ENCODE measurements around the gene BAD.
A peak's percentile ranks its signal among the peaks of the same experiment; 100 is the strongest.

Gene BAD

DNA sequence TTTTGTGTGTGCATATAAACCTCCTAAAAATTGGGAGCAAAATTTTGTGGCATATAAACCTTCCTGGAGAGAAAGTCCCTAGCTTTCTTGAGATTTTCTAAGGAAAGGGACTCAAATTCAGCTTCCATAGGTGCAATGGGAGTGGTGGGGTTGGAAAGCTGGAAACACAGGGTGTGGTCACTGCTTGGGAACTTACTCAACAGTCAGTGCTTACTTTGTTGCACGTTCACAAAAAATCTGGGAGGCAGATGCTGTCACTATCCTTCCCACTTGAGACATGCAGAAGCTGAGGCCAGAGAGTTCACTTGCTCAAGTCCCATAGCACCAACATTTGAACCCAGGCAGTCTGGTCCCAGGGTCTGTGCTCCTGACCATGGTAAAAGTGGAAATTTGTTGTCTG is 11.8 kb upstream of the BAD start:
- DNase-seq = no peak

DNA sequence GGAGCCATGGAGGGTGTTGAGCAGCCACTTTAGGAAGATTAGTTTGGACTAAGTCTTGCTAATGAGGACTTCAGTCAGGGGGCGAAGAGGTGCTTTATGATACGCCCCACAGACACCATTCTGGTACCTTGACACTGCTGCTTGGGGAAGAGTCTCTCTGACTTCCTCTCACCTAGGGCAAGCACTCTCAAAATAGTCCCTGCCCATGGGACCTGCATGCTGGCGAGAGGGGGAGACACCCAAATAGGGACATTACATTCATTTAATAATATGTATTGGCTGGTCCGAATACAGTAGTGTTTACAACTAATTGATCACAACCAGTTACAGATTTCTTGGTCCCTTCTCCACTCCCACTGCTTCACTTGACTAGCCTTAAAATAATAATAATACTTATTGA is 11.3 kb upstream of the BAD start:
- no peak for DNase-seq

DNA sequence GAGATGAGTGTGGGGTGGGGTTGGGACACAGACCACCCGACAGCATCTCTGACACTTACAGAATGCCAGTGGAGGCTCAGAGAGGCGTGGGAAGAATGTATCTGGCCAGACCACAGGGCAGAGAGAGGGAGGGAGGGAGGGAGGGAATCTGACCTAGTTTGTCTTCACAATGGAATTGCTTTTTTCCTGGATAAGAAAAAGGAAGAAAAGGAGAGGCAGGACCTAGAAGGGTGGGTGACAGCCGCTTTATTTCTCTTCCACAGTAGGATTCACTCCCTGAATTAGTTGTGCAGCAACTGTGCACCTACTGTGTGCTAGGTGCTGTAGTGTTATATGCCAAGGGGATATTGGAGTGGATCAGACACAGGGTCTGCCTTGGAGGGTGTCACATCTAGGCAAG is 10.3 kb upstream of the BAD start:
- DNase-seq = no peak

DNA sequence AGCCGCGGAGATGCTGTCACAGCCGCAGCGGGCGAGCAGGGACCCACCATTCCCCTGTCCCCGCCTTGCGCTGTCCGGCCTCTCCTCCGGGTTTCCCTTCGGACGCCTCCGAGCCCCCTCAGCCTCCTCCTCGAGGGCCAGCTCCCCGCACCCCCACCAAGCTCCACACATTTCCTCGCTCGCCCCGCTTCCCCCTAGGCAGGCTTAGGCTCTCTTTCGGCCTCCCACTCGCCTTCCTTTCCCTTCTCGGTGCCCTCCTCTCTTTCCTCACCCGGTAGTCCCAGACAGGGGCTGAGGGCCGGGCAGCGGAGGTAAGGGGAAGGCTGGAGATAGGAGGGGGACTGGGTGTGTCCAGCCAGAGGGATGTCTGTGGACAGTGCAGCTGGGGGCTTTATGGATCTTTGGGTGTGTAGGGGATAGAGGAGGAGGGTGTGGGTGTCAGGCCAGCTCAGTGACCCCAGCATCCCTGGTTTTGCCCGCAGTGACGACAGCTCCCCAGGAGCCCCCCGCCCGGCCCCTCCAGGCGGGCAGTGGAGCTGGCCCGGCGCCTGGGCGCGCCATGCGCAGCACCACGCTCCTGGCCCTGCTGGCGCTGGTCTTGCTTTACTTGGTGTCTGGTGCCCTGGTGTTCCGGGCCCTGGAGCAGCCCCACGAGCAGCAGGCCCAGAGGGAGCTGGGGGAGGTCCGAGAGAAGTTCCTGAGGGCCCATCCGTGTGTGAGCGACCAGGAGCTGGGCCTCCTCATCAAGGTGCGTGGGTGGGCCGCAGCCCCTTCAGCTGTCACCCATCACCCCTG is 8.2 kb upstream of the BAD start:
- DNase-seq = no peak

DNA sequence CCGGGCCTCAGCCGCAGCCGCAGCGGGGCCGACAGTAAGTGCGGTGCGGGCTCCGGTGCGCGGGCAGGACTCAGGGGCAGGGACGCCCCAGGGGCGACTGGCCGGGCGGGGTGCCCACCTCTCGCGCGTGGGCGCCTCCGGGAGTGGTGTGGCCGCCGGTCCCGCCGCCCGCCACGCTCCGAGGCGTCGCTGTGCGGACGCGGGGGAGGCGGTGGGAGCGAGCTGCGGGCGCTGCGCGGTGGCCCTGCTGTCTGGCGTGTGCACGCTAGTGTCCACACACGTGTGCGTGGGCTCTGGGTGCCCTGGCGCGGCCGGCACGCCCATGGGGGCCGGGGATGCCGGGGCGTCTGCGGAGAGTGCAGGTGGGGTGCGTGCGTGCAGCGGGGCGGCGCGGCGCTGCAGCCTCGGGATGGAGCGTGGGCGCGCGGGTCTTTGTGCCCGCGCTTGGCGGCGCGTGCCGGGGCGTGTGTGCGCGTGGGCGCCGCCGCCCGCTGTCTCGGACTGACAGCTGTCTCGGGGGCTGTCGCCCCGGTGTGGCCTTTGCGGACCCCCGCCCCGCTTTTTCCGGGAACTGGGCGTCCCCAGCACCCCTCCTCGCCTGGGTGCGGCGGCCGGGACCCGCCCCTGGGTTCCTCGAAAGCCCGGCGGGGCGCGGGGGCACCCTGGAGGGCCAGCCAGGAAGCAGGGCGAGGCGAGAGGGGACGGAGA is 7.4 kb upstream of the BAD start:
- no peak for DNase-seq

DNA sequence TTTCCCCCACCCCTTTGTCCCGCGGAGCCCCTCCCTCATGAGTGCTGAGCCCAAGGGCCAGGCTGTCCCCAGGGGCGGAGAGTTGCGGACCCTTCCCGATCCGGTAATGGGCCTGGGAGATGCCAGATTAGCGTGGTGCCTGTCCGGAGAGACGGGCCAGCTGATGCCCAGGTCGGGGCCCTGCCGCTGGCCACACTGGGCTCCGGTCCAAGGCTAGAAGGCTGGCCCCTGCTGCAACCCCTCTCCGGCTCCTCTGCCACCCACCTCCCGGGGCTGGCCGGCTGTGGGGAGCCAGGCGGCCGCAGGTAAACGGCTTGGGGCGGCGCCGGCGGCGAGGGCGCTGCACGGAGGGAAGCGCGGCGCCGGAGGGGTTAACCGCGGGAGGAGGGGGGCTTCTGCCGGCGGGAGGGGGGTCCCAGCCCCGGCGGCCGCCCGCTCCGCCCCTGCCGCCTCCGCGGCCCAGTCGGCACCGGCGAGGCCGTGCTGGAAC is 6.8 kb upstream of the BAD start, which contains the start of gene KCNK4:
Gene KCNK4, plus strand, starts transcription at position 41 of the 490 bp plus-strand sequence. CDS start 1,717 bp downstream, outside the sequence.
- DNase-seq = no peak

DNA sequence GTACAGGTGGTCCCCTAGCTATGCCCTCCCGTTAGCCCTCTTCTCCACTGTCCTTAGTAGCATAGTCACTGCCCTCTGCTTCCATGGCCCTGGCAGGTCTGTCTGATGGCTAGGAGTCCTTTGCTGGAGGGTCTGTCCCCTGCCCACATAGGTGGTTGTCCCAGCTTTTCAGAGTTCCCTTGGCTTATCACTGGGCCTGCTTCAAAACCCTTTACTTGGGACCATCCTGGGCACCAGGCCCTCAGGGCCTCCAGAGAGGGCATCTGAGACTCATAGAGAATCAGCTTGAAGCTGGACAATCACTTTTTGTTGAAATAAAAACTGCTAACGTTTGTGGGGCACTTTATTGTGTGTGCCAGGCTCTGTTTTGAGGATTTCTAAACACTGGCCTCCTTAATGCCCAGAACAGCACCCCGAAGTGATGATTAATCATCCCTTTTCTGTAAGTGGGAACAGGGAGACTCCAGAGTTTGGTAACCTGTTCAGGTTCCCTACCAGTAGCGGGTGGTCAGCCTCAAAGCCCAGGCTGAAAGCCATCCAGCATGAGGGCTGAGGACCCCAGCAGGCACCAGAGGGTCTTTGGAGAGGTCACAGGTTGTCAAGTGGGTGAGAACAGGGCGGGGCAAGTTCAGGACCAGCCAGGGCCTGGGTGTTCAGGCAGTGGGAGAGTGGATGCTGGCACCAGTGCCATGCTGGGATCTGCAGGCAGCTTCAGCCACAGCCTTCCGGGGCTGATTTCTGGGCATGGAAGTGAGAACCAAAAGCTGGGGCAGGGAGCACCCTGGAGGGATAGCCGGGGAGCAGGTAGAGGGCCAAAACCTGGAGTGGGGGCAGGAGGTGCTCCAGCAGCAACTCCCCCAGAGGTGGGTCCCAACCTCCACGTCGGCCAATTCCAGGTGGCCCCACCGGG is 6.1 kb upstream of the BAD start:
- DNase-seq = no peak

DNA sequence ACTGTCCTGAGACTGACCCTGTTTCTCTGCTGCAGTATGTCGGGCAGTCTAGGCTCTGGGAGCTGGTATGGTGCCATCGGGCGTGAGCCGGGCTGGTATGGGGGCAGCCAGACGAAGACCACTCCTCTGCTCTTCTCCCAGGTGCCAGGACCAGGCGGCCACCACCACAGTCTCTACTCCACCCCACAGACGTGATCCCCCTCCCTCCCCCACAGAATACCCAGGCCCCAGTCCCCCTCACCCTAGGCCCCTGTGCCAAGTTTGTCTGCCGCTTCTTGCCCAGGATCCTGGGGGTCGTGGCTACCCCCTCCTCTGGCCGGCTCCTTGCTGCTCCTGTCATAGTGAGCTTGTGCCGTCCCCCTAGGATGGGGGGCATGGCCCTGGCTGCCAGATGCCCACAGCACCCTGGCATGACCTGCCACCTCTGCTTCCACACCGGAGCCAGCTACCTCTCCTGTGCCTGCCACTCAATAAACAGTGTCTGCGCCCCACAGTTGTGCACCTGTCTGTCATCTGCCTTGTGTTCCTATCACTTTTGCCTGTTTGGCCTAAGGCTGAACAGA is 4.6 kb upstream of the BAD start:
- DNase-seq = no peak

DNA sequence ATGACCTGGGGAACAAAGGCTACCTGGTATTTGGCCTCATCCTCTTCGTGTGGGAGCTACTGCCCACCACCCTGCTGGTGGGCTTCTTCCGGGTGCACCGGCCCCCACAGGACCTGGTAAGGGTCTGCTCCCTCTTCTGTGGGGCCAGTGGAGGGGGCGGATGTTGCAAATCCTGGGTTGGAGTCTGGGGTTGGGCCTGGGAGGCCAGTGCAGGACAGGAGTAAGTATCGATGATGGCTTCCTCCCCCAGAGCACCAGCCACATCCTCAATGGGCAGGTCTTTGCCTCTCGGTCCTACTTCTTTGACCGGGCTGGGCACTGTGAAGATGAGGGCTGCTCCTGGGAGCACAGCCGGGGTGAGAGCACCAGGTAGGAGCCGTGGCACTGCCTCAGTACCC is 3.9 kb upstream of the BAD start:
- no peak for DNase-seq

DNA sequence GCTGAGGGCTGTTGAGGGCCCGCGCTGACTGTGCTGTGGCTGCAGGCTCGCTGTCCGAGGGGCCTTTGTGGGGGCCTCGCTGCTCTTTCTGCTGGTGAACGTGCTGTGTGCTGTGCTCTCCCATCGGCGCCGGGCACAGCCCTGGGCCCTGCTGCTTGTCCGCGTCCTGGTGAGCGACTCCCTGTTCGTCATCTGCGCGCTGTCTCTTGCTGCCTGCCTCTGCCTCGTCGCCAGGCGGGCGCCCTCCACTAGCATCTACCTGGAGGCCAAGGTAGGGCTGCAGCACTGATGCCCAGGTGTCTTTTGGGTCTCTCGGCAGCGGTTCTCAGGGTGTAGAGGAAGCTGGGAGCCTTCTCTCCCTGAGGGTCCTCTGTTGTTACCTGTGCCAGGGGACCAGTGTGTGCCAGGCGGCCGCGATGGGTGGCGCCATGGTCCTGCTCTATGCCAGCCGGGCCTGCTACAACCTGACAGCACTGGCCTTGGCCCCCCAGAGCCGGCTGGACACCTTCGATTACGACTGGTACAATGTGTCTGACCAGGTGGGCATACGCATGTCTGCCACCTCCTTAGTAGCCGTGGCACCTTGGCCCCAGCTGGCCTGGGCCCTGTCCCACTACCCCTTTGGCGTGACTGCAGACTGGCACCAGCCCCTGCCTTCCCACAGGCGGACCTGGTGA is 3.3 kb upstream of the BAD start:
- no peak for DNase-seq

DNA sequence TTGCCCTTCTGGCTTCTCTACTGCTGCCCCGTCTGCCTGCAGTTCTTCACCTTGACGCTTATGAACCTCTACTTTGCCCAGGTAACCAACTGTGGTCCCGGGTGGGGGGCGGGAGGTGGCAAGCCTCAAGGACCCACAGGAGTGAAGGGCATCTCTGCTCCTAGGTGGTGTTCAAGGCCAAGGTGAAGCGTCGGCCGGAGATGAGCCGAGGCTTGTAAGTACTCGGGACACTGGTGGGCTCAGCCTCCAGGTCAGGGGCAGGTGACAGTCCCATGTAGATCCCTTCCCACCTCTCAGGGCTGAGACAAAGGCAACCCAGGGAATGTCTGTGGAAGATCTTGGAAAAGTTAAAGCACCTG is 2.3 kb upstream of the BAD start:
- DNase-seq = no peak

DNA sequence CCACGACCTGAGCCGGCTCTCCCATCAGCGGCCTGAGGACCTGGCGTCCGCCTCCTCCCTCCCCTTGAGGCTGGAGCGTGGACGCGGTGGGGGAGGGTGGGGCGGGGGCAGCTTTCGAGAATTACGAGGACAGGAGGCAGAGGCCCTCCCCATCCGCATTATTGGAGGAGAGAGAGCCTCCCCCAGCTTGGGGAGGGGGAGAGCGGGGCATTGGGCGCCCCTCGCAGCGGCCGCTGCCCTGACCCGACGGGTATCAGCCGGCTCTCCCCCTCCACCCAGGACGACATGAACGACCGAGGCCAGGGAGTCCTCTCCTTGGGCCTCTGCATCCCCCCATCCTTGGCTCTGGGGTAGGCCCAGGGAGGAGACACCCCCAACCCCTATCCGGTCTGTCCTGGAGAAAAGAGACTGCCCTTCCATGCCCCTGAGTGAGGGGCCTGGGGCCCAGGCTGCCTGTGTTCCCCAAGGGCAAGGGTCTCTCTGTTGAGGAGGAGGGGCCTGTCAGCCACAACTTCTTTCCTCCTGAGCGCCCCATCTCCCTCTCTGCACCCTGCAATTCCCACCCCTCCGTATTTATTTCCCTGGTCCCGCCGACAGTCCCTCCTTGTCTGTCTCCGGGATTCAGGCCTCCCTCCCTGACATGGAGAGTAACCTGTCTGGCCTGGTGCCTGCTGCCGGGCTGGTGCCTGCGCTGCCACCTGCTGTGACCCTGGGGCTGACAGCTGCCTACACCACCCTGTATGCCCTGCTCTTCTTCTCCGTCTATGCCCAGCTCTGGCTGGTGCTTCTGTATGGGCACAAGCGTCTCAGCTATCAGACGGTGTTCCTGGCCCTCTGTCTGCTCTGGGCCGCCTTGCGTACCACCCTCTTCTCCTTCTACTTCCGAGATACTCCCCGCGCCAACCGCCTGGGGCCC is 1.7 kb upstream of the BAD start:
- DNase-seq = peak; percentile 74

DNA sequence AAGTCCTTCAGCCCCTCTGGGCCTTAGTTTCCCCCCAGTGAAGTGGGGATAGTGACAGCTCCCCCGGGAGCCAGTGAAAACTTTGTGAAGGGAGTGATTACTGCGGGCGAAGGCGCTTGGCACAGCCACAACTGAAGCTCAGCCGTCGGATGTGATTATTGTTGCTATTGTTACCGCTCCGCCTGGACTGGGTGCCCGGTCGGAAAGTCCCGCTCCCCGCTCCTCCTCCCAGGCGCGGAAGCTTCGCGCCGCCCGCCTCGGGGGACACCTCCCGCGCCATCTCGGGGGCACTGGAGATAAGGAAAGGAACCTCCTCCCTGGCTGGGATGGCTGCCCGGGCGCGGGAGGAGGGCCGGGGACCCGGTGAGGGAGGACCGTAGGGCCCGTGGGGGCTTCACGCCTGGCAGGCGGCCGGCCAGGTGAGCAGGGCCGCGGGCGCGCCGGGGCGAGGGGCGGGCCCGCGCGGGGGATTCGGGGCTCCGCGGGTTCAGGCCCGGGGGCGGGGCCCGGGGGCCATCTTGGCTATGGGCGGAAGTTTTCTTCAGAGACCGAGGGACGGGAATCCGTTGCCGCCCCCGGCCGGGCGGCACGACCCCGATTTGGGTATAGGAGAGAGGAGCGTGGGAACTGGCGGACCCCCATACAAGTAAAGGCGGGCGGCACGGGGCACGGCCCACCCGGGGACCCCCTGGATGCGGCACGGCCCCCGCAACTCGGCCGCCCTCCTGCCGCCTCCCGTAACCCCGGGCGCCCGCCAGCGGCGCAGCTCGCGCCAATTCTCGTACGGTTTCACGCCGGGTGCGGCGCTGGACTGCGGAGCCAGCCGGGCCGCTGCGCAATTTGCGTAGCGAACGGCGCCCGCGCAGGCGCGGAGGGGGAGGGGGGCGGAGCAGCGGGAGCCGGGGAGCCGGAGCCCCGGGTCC is 758 bp upstream of the BAD start, which contains the start of gene GPR137:
Gene GPR137, plus strand, starts transcription at position 887 of the 923 bp plus-strand sequence. CDS start 677 bp downstream, outside the sequence.
- DNase-seq = peak; percentile 89

DNA sequence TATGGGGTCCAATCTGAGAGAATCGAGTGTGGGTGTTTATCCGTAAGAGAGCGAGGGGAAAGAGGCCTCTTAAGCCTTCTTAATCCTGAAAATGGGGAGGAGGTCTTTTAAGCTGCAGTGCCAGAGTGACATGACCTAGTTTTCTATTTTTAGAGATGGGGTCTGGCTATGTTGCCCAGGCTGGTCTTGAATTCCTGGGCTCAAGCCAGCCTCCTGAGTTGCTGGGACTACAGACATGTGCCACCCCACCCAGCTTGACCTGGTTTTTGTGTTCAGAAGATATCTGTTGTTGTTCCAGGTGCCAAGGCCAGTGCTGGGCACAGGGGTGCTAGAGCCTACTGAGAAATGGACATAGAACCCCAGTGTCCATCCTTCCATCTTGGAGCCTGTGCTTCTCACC is 1.4 kb downstream of the BAD start:
- no peak for DNase-seq

DNA sequence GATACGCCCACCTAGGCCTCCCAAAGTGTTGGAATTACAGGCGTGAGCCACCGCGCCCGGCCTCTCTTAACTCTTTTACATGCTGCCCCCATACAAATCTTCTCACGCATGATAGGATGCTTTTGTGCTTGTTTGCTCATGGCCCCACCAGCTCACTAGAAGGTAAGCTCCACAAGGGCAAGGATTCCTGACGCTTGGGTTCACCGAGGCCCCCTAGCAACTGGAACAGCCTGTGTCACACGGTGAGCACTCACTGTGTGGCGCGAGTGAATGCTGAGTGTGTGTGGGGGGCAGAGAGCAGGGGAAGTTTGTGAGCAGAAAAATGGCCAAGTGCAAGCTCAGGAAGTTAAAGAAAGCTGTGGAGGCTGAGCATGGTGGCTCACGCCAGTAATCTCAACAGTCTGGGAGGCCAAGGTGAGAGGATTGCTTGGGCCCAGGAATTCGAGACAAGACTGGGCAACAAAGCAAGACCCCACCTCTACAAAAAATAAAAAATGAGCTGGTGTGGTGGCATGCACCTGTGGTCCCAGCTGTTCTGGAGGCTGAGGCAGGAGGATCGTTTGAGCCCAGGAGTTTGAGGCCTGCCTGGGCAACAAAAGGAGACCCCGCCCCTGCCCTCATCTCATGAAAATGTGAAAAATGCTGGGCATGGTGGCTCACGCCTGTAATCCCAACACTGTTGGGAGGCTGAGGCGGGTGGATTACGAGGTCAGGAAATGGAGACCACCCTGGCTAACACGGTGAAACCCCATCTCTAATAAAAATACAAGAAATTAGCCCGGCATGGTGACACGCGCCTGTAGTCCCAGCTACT is 2.3 kb downstream of the BAD start:
- DNase-seq = no peak

DNA sequence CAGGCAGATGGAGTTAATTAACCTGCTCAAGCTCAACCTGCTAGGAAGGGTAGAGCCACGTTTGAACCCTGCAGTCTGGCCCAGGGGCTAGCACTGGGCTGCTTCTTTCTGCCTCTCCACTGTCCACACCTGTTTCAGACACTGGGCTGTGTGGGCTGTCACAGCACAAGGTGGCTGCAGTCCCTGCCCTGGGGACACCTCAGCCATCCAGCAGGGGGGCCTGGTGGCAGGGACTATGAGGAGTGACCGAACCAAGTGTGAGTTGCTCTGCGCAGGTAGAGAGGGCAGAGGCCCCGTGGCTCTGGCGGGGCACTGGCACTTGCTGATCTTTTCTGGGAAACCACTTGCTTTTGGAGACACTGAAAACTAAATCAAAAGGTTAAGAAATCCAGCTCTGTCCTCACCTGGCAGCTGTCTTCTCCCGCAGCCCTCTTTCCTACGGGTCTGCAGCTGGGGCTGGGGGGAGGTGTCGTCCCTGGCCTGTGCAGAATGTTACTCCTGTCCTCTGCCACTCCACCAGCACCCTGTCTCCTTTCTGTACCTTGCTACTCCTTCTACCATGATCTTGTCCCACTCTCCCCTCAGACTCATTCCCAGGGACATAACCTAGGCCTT is 5.8 kb downstream of the BAD start:
- no peak for DNase-seq

DNA sequence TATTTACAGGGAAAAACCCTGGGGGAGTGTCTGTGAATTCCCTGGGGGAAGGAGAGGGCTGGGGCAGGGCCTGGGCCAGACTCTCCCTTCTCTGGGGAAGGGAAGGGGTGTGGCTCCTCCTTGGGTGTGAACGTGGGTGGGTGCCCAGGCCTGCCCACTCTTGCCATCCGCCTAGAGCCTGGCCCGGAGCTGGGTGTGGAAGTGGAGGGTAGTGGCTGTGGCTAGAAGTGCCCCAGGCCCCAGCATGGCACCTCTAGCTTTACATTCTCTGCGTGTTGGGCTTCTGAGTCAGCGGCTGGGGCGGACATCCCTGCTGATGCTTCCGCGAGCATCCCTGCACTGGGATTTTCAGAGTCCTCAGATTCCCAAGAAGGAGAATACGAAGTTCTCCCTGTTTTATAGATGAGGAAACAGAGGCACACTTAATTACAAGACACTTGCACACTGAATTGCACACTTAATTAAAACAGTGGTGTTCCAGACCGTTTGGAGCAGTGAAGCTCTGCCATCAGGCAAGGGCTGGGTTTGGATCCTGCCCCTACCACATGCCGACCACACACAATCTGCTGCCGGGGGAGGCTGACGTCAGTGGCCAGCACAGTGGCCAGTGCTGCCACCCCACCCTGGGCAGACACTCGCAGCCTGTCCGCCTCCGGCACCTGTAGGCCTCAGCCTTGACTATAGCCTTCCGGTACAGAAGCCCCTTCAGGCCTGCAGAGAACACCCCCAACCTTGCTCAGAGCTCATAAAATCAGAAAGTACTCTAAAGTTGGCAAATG is 7.6 kb downstream of the BAD start:
- DNase-seq = peak; percentile 72

DNA sequence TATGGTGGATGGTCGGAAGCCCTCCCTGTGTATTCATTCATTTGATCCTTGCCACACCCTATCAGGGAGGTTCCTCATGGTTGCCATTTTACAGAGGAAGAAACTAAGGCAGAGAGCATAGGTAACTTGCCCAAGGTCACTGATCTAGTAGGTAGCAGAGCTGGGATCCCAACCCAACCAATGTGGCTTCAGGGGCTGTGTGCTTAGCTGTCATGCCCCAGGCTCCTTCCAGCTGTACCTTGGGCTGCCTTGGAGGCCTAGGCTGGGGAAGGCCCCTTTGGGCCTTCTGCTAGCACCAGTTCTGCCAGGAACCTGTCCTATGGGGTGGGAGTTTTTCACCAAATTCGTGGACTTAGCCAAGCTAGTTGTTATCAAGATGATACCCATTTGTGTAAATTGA is 8.6 kb downstream of the BAD start:
- DNase-seq = no peak
